ENCODE results near the gene ANK2.
A peak's percentile ranks its signal among the peaks of the same experiment; 100 is the strongest.

Gene ANK2

GRCh38 chr4:113293674-113294073 is 244.2 kb downstream of the ANK2 start:
- Histone ChIP-seq H3K27ac (peak overlapping the region; percentile 76 to 82), H3K4me3 (peak overlapping the region; percentile 67)
- no peak for DNase-seq (ENCODE audit: low spot score)
- no peak for TF ChIP-seq CTCF (IDR thresholded peaks at IDR 0.05)

- Histone ChIP-seq H3K27ac (no peak overlapping the region), H3K4me3 (peak overlapping the region; percentile 67)
- no peak for TF ChIP-seq CTCF (IDR thresholded peaks at IDR 0.05)
- DNase-seq (ENCODE audit: low spot score), result no peak
Measured at GRCh38 chr4:113294908-113295307, 245.5 kb downstream of the ANK2 start.

GRCh38 chr4:113300471-113300928 is 251.0 kb downstream of the ANK2 start:
- no peak for TF ChIP-seq CTCF (IDR thresholded peaks at IDR 0.05)
- Histone ChIP-seq H3K27ac (peak overlapping the region in 1 of 2 donors; percentile 6), H3K4me3 (no peak overlapping the region)
- DNase-seq (ENCODE audit: low spot score), result no peak

GRCh38 chr4:113302051-113302450 is 252.6 kb downstream of the ANK2 start:
- Histone ChIP-seq H3K27ac (no peak overlapping the region), H3K4me3 (no peak overlapping the region)
- DNase-seq (ENCODE audit: low spot score), result no peak
- TF ChIP-seq CTCF (IDR thresholded peaks at IDR 0.05), result no peak

- TF ChIP-seq CTCF (IDR thresholded peaks at IDR 0.05), result no peak
- Histone ChIP-seq H3K4me3 (no peak overlapping the region), H3K27ac (no peak overlapping the region)
- no peak for DNase-seq (ENCODE audit: low spot score)
Measured at GRCh38 chr4:113303315-113303714, 253.9 kb downstream of the ANK2 start.

GRCh38 chr4:113311047-113311446 is 261.6 kb downstream of the ANK2 start:
- H3K4me3 ChIP-seq, result no peak overlapping the region
- no peak for TF ChIP-seq CTCF (IDR thresholded peaks at IDR 0.05)
- no peak overlapping the region for H3K27ac ChIP-seq
- DNase-seq (ENCODE audit: low spot score), result no peak

- Histone ChIP-seq H3K27ac (no peak overlapping the region), H3K4me3 (no peak overlapping the region)
- no peak for DNase-seq (ENCODE audit: low spot score)
- TF ChIP-seq CTCF (IDR thresholded peaks at IDR 0.05), result no peak
Measured at GRCh38 chr4:113312529-113312928, 263.1 kb downstream of the ANK2 start.

All from coronary artery (tissue), 2 donors.